Left lung (tissue), 10 donors: Measurements from ENCODE around the gene SETD2. TPM values are rescaled to one million over a fixed set of nuclear protein-coding genes. Genes with fewer than 3 reads are reported as not detected.
A peak's percentile ranks its signal among the peaks of the same experiment; 100 is the strongest.

Source experiments
- ATAC-seq: fragments of 200-7000 bp; cut with Tn5 transposase; one replicate; pipeline ENCODE4 v1.9.1; 2020; ENCODE audit warnings: moderate library complexity
- DNase-seq, 4 donors: peaks; one replicate each; pipeline ENCODE4 v3.0.0-alpha.2; 2013 to 2020
- H3K27ac ChIP-seq, 2 donors: fragments of 200-600 bp; sonication (generic) in 1 of 2; one replicate each; pipeline versions ENCODE4 v1.5.0 to v1.8.0; 2020 to 2021
- H3K27me3 ChIP-seq, 2 donors: fragments of 200-600 bp; sonication (generic) in 1 of 2; one replicate each; pipeline versions ENCODE4 v1.5.0 to v1.8.0; 2020 to 2021
- H3K36me3 ChIP-seq, 2 donors: fragments of 200-600 bp; sonication (generic) in 1 of 2; one replicate each; pipeline versions ENCODE4 v1.5.0 to v1.8.0; 2020 to 2021
- H3K4me1 ChIP-seq, 2 donors: fragments of 200-600 bp; one replicate each; pipeline ENCODE4 v1.8.0; 2021
- H3K4me3 ChIP-seq, 2 donors: fragments of 200-600 bp; sonication (generic) in 1 of 2; one replicate each; pipeline versions ENCODE4 v1.5.0 to v1.8.0; 2020 to 2021; ENCODE audit warnings: mild to moderate bottlenecking in 1 of 2
- H3K9me3 ChIP-seq, 2 donors: fragments of 200-600 bp; sonication (generic) in 1 of 2; one replicate each; pipeline versions ENCODE4 v1.5.0 to v1.8.0; 2020 to 2021
- CTCF ChIP-seq, 2 donors: fragments of 200-600 bp; sonication (generic) in 1 of 2; IDR thresholded peaks; one replicate each; pipeline versions ENCODE4 v1.5.0 to v1.8.0; 2021; ENCODE audit warnings: antibody characterized with exemption in 2 of 2
- intact Hi-C, 2 donors: fragments of 100-400 bp; cut with DNase I; formaldehyde crosslinking; loops; one replicate each; pipeline versions ENCODE4 v1.11.2 to v1.14.2; 2022
- polyA plus RNA-seq, 6 donors: library from polyadenylated mRNA; unstranded; fragments of 120-200 nt; gene quantifications; one replicate each; pipeline ENCODE4 v1.2.1, GENCODE V29; 2013; ENCODE audit not compliant: insufficient read length in 6 of 6
- total RNA-seq, 2 donors: library from RNA; stranded (reverse); fragmentation: NEBNext Ultra II Directional; extraction: Animal tissue kit (Norgen Biotek cat#: 25700); gene quantifications; one replicate each; pipeline ENCODE4 v1.2.1, GENCODE V29; 2021
- donor health status: DM: no; HTN: yes; CAD: no.
- donor health status: DM: no; HTN: no; CAD: no.

The SETD2 gene
- total and polyA plus RNA-seq, 8 donors = 40.1 to 68.9 (median 60.0) TPM

GRCh38 chr3:47098910-47099309, 65.0 kb downstream of the SETD2 start:
- no peaks in the 10 kb centered on the region for H3K9me3 ChIP-seq
- no peaks in the 10 kb centered on the region for H3K4me1 ChIP-seq
- no peak for TF ChIP-seq CTCF (IDR thresholded peaks at IDR 0.05)
- no peak overlapping the region for H3K4me3 ChIP-seq
- DNase-seq (no peak), ATAC-seq (no peak)
- H3K27ac ChIP-seq = no peak overlapping the region
- H3K36me3 ChIP-seq = peaks cover 0 to 87% of the 10 kb centered on the region in 2 donors
- intact Hi-C loops = no loop called here
- H3K27me3 ChIP-seq = no peaks in the 10 kb centered on the region

DNA sequence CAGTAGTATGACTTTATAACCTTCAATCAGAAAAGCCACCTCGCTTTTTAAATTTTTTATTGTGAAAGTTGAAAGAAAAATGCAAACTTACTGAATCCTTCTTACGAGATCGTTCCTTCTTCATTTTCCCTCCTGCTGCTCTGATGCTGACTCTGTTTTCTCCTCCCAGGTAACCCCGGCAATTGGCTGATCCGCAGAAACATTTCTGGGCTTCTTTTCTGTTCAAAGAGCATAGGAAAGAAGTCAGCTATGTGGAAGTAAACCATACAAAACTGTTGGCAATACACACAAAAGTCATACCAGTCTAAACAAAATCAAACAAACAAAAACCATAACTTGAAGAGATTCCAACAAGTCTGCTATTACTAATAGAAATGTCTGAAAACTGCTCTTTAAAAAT, 66.0 kb downstream of the SETD2 start:
- Histone ChIP-seq H3K36me3 (peaks cover 0 to 91% of the 10 kb centered on the region in 2 donors), H3K27ac (no peak overlapping the region), H3K4me3 (no peak overlapping the region), H3K9me3 (no peaks in the 10 kb centered on the region), H3K4me1 (no peaks in the 10 kb centered on the region), H3K27me3 (no peaks in the 10 kb centered on the region)
- ATAC-seq (no peak), DNase-seq (no peak)
- intact Hi-C loops = no loop called here
- no peak for TF ChIP-seq CTCF (IDR thresholded peaks at IDR 0.05)

- DNase-seq = no peak
- TF ChIP-seq CTCF (IDR thresholded peaks at IDR 0.05) = no peak
- no peaks in the 10 kb centered on the region for H3K4me1 ChIP-seq
- intact Hi-C loops = no loop called here
- peaks cover 0 to 82% of the 10 kb centered on the region in 2 donors for H3K36me3 ChIP-seq
- no peaks in the 10 kb centered on the region for H3K9me3 ChIP-seq
- no peaks in the 10 kb centered on the region for H3K27me3 ChIP-seq
- H3K4me3 ChIP-seq = no peak overlapping the region
- peak; percentile 15 for ATAC-seq
- H3K27ac ChIP-seq = no peak overlapping the region
Observed at GRCh38 chr3:47096959-47097358, 67.0 kb downstream of the SETD2 start.

GRCh38 chr3:47092090-47092489, 71.8 kb downstream of the SETD2 start:
- H3K36me3 ChIP-seq = peaks cover 0 to 70% of the 10 kb centered on the region in 2 donors
- no peak for ATAC-seq
- intact Hi-C loops = no loop called here

DNA sequence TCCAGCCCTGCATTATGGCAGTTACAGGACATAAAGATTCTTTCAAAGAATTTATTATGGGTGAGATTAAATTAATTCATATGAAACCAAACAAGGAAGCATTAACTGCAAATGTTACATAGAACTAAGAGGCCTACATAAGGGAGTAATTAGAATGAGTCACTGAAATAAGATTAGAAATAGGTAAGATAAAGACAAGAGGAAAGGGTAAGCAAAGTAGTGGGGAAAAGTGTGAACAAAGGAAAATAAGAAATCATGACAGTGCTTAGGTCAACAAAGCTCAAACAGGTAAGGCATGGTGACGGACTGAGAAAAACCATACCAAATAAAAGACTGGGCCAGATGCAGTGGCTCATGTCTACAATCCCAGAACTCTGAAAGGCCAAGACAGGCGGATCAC, 74.3 kb downstream of the SETD2 start:
- no peak overlapping the region for H3K4me3 ChIP-seq
- intact Hi-C loops = no loop called here
- no peaks in the 10 kb centered on the region for H3K4me1 ChIP-seq
- H3K27ac ChIP-seq = no peak overlapping the region
- ATAC-seq (no peak), DNase-seq (no peak)
- TF ChIP-seq CTCF (IDR thresholded peaks at IDR 0.05) = no peak
- H3K9me3 ChIP-seq = no peaks in the 10 kb centered on the region
- H3K27me3 ChIP-seq = no peaks in the 10 kb centered on the region
- H3K36me3 ChIP-seq = peaks cover 0 to 68% of the 10 kb centered on the region in 2 donors

More at GRCh38 chr3:47092090-47092489, 71.8 kb downstream of the SETD2 start:
- Histone ChIP-seq H3K27ac (no peak overlapping the region), H3K4me1 (no peaks in the 10 kb centered on the region), H3K27me3 (no peaks in the 10 kb centered on the region), H3K4me3 (no peak overlapping the region), H3K9me3 (no peaks in the 10 kb centered on the region)
- DNase-seq = no peak
- no peak for TF ChIP-seq CTCF (IDR thresholded peaks at IDR 0.05)
